Progenitor cell of endocrine pancreas (in vitro differentiated cells): ENCODE data around the gene ABLIM2. TPM values are rescaled to one million over a fixed set of nuclear protein-coding genes. Genes with fewer than 3 reads are reported as not detected.

ENCODE experiments used
- DNase-seq: peaks from one replicate; pipeline ENCODE4 v3.0.0; 2021; ENCODE audit warnings: low spot score; ENCODE audit not compliant: unreplicated experiment
- H3K27ac Mint-ChIP-seq: 2 replicates; pipeline ENCODE4 v1.8.0; 2021; ENCODE audit warnings: mild to moderate bottlenecking, moderate library complexity, mixed read lengths
- H3K27me3 Mint-ChIP-seq: 2 replicates; pipeline ENCODE4 v1.8.0; 2021; ENCODE audit warnings: mixed read lengths
- H3K36me3 Mint-ChIP-seq: 2 replicates; pipeline ENCODE4 v1.8.0; 2022; ENCODE audit warnings: mixed read lengths; ENCODE audit not compliant: insufficient read depth
- H3K4me1 Mint-ChIP-seq: 2 replicates; pipeline ENCODE4 v1.8.0; 2021; ENCODE audit warnings: low read depth, mixed read lengths
- H3K4me3 Mint-ChIP-seq: 2 replicates; pipeline ENCODE4 v1.8.0; 2021; ENCODE audit warnings: low read depth, mild to moderate bottlenecking, moderate library complexity, mixed read lengths
- H3K9me3 Mint-ChIP-seq: 2 replicates; pipeline ENCODE4 v1.8.0; 2021; ENCODE audit warnings: low read depth, mixed read lengths
- CTCF ChIP-seq: fragments of 200-600 bp; sonication (generic); IDR thresholded peaks from one replicate; pipeline ENCODE4 v1.5.0; 2021; ENCODE audit warnings: antibody characterized with exemption, mild to moderate bottlenecking; ENCODE audit not compliant: unreplicated experiment
- total RNA-seq: library from RNA; stranded (reverse); gene quantifications from 2 replicates; pipeline ENCODE4 v1.2.1, GENCODE V29; 2021

The ABLIM2 gene
- total RNA-seq, 1 donor from 2014 or later = 5.7 TPM

GRCh38 chr4:8121292-8122015, 37.2 kb downstream of the ABLIM2 start:
- Mint-ChIP-seq H3K27ac (no peak overlapping the region), H3K4me3 (no peak overlapping the region), H3K4me1 (no peaks in the 10 kb centered on the region), H3K27me3 (peaks cover 6% of the 10 kb centered on the region), H3K9me3 (peaks cover 4% of the 10 kb centered on the region), H3K36me3 (no peaks in the 10 kb centered on the region)
- TF ChIP-seq CTCF = no peak
- DNase-seq = no peak

- no peak for TF ChIP-seq CTCF
- Mint-ChIP-seq H3K4me1 (no peaks in the 10 kb centered on the region), H3K36me3 (no peaks in the 10 kb centered on the region), H3K4me3 (no peak overlapping the region), H3K9me3 (peaks cover 4% of the 10 kb centered on the region), H3K27me3 (peaks cover 6% of the 10 kb centered on the region), H3K27ac (no peak overlapping the region)
- DNase-seq = no peak
These were observed 38.1 kb downstream of the ABLIM2 start for GRCh38 chr4:8120501-8120900.

GRCh38 chr4:8119877-8120276, 38.7 kb downstream of the ABLIM2 start:
- no peak overlapping the region for H3K27ac Mint-ChIP-seq
- no peak for TF ChIP-seq CTCF
- no peak overlapping the region for H3K4me3 Mint-ChIP-seq
- H3K9me3 Mint-ChIP-seq = peaks cover 4% of the 10 kb centered on the region
- peaks cover 6% of the 10 kb centered on the region for H3K27me3 Mint-ChIP-seq
- DNase-seq = no peak
- H3K4me1 Mint-ChIP-seq = no peaks in the 10 kb centered on the region
- no peaks in the 10 kb centered on the region for H3K36me3 Mint-ChIP-seq

GRCh38 chr4:8118531-8118930, 40.1 kb downstream of the ABLIM2 start:
- Mint-ChIP-seq H3K9me3 (peaks cover 4% of the 10 kb centered on the region), H3K4me1 (peaks cover 2% of the 10 kb centered on the region), H3K4me3 (no peak overlapping the region), H3K27me3 (peaks cover 3% of the 10 kb centered on the region), H3K36me3 (no peaks in the 10 kb centered on the region), H3K27ac (no peak overlapping the region)
- no peak for TF ChIP-seq CTCF
- no peak for DNase-seq

- TF ChIP-seq CTCF = no peak
These were observed 40.6 kb downstream of the ABLIM2 start for GRCh38 chr4:8118035-8118434.

More at GRCh38 chr4:8118035-8118434, 40.6 kb downstream of the ABLIM2 start:
- Mint-ChIP-seq H3K9me3 (peaks cover 4% of the 10 kb centered on the region), H3K4me3 (no peak overlapping the region), H3K4me1 (peaks cover 7% of the 10 kb centered on the region), H3K36me3 (no peaks in the 10 kb centered on the region), H3K27me3 (peaks cover 3% of the 10 kb centered on the region), H3K27ac (no peak overlapping the region)
- DNase-seq = no peak
